Activated CD8-positive, alpha-beta memory T cell treated with anti-CD3 and anti-CD28 coated beads for 4 hours (primary cell): Measurements from ENCODE around the gene CTXN3.

Source experiments
- DNase-seq, 2 donors: peaks; one replicate each; pipeline ENCODE4 v3.0.0-alpha.2; 2020; ENCODE audit warnings: low read depth in 2 of 2

CTXN3 gene

GRCh38 chr5:127697894-127698600 is 49.2 kb downstream of the CTXN3 start:
- no peak for DNase-seq

- DNase-seq: no peak
These were observed 50.5 kb downstream of the CTXN3 start for GRCh38 chr5:127699416-127699815.

DNA sequence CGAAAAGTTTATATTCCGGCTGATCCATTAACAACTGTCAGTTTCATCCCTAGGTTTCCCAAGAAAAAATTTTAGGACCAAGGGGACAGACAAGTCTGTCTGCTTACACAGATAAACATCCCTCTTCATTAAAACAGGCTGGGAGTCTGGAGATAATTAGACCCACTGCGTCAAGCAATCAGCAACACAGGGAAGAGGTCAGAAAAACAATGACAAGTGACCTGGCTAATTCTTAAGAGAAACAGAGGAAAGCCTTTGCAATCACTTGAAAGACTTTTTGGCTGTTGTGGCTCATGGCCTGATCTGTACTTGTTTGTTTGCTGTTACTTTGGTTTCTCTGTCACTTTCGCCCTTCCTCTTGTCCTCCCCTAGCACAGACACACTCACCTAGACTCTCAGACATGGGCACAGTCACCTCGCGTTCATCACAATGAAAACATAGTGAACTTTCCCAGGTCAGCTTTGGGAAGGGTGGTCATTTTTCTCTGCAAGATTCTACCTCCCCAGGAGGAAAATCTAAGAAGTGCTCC is 51.4 kb downstream of the CTXN3 start:
- no peak for DNase-seq

GRCh38 chr5:127702434-127702833 is 53.6 kb downstream of the CTXN3 start:
- DNase-seq: no peak

- DNase-seq: no peak
These were observed 54.2 kb downstream of the CTXN3 start, which contains the start of gene CCDC192 for GRCh38 chr5:127702926-127703561. CCDC192 (plus strand) TSS chr5:127703391; CDS start chr5:127703446, 55 bp downstream.

GRCh38 chr5:127705120-127705892 is 56.4 kb downstream of the CTXN3 start:
- DNase-seq: no peak

- DNase-seq: no peak
These were observed 57.8 kb downstream of the CTXN3 start for GRCh38 chr5:127706691-127707090.

DNA sequence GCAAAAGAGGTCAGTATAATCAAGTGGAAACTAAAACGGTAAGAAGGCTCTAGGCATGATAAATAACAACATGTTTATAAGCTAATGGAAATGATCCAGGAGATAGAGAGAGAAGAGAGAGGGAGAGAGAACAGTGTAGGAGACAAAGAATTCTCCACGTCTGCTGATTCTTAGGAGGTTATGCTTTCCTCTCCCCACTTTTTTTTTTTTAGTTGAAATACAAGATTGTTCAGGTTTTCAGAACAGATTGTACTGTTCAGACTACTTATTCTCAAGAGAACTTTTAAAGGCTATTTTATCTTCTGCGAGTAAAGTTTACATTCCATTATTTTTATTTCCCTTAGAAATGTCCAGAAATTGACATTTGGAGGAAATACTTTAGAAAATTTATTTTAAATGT is 58.3 kb downstream of the CTXN3 start:
- no peak for DNase-seq
